ENCODE results near the gene LANCL2. TPM values are rescaled to one million over a fixed set of nuclear protein-coding genes. Genes with fewer than 3 reads are reported as not detected.

LANCL2 gene
- total RNA-seq, 1 experiment from 2014 or later: 26.4 TPM

DNA sequence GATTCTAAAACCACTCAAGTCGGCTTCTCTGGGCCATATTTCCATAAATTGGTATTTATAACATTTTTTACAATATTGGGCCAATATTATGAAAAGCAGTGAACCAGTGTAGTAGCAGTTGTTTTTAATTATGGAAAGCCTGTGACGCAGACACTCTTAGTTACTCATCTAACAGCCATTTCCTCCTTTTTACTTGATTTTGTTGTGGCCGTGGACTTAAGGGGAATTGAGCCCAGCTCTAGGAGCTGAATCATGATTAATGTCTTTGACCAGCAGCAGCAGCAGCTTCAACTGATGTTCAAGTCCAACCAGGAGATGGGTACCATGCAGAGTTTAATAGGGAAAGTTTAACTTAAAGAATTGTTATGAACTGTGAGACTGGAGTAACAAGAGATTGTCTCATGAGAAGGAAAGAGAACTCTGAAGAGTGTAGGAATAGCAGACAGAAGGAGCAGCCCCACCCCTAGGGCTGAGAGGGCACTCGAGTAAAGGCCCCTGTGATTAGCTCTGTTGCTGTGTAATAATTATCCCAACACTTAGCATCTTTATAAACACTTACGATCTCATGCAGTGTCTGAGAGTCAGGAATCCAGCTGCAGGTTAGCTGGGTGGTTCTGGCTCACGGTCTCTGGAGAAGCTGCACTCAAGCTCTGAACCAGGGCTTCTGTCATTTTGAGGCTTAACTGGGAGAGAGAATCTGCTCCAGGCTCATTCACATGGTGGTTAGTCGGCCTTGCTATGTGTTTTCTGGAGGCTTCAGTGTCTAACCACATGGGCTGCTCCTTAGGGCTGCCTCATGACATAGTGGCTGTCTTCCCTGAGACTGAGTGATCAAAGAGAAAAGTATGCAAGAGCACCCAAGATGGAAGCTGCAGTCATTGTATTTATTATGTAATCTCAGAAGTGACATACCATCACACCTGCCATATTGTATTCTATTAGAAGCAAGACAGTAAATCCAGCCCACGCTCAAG, 4.6 kb downstream of the LANCL2 start:
- Histone ChIP-seq H4K20me1 (ENCODE audit: control insufficient read depth, insufficient read depth, insufficient read length) (no peaks in the 10 kb centered on the region), H3K18ac (ENCODE audit: insufficient read length, low read depth, low read length) (no peak overlapping the region), H3K4me1 (ENCODE audit: insufficient read depth, low read length) (no peaks in the 10 kb centered on the region), H3K56ac (ENCODE audit: insufficient read length, low read depth, low read length) (no peak overlapping the region), H2BK120ac (ENCODE audit: low read depth, low read length, poor library complexity, severe bottlenecking) (no peak overlapping the region), H3K79me2 (ENCODE audit: insufficient read depth, low read length) (no peaks in the 10 kb centered on the region; the same call in 1 of the 2 replicates), H2BK15ac (ENCODE audit: low read depth, low read length) (no peak overlapping the region), H3T11ph (ENCODE audit: low read length) (no peak overlapping the region), H3K23me2 (ENCODE audit: insufficient read length, low read depth, low read length, poor library complexity, severe bottlenecking) (peaks cover 4% of the 10 kb centered on the region), H4K91ac (ENCODE audit: insufficient read length, low read depth, low read length) (no peak overlapping the region), H2AFZ (ENCODE audit: low read length) (no peak overlapping the region), H3K9ac (ENCODE audit: extremely low read depth, insufficient read length, low read length) (no peak overlapping the region), H2BK5ac (ENCODE audit: insufficient read length, low read length) (no peak overlapping the region), H3K79me1 (ENCODE audit: insufficient read depth, low read depth, low read length, poor library complexity, severe bottlenecking) (no peaks in the 10 kb centered on the region), H2AK5ac (ENCODE audit: insufficient read length, low read length) (no peak overlapping the region), H3K14ac (ENCODE audit: insufficient read depth, low read length) (no peak overlapping the region), H4K5ac (ENCODE audit: insufficient read length, low read depth, low read length) (no peak overlapping the region), H3K23ac (ENCODE audit: insufficient read length, low read depth, low read length) (no peak overlapping the region), H3K27me3 (ENCODE audit: insufficient read depth, low read length) (no peaks in the 10 kb centered on the region), H4K8ac (replicated peaks; ENCODE audit: insufficient read length, low read depth, low read length) (no peak overlapping the region), H3K9me3 (ENCODE audit: control insufficient read depth, low read depth, low read length) (no peaks in the 10 kb centered on the region), H2BK12ac (ENCODE audit: insufficient read length, low read depth, low read length) (no peak overlapping the region), H3K27ac (ENCODE audit: insufficient read length, low read depth, low read length) (no peak overlapping the region), H3K4me2 (ENCODE audit: insufficient read depth, insufficient read length, low read length) (no peak overlapping the region), H3K4ac (ENCODE audit: low read depth, low read length) (no peak overlapping the region), H2BK20ac (ENCODE audit: low read depth, low read length, poor library complexity, severe bottlenecking) (no peak overlapping the region)
- H3K27me3 Mint-ChIP-seq (ENCODE audit: low read depth): no peaks in the 10 kb centered on the region
- H3K36me3 Mint-ChIP-seq (ENCODE audit: insufficient read depth in 1 of 3, low read depth in 3 of 3): peaks cover 0 to 2% (median 1%) of the 10 kb centered on the region in 3 experiments; a peak in 1 of 7 replicates
- no CpG with 5 or more reads among the region's 8 CpGs for WGBS (ENCODE audit: extremely low coverage, insufficient read length, low lambda C conversion rate)
- no peak for DNase-seq
- H3K4me3 Mint-ChIP-seq: no peak overlapping the region
- TF ChIP-seq CTCF (conservative IDR thresholded peaks at IDR 0.05): no peak
- no peaks in the 10 kb centered on the region for H3K9me3 Mint-ChIP-seq
- no peak overlapping the region for H3K27ac Mint-ChIP-seq
- peaks cover 10 to 18% of the 10 kb centered on the region in 2 experiments for H3K4me1 Mint-ChIP-seq

All from H9 (cell line).